ENCODE measurements around the gene ADGRD1. TPM values are rescaled to one million over a fixed set of nuclear protein-coding genes. Genes with fewer than 3 reads are reported as not detected.

The ADGRD1 gene
- total and polyA plus RNA-seq, 2 of the 8 experiments (the other 6 are each of a cell fraction or from before 2014, with no cell fraction given): 0.36 to 0.48 TPM

- H2BK15ac ChIP-seq (ENCODE audit: low read length): no peak overlapping the region
- no peak overlapping the region for H3K4ac ChIP-seq (replicated peaks; ENCODE audit: insufficient read length, low read depth, low read length)
- no peak overlapping the region for H2BK12ac ChIP-seq (ENCODE audit: low read depth, low read length)
- H2AK5ac ChIP-seq (ENCODE audit: low read depth, low read length): no peak overlapping the region
- no peaks in the 10 kb centered on the region for H3K79me2 ChIP-seq (ENCODE audit: control insufficient read depth in 1 of 2, insufficient read depth in 2 of 2, low read length in 2 of 2)
- no peaks in the 10 kb centered on the region for H3K79me1 ChIP-seq (ENCODE audit: low read depth, low read length)
- ChIA-PET POLR2A (ENCODE audit: partially characterized antibody) (no interaction called here), CTCF (ENCODE audit: partially characterized antibody) (interaction anchor here (1.7 kb wide), 1 partner anchor 79 kb away, joined by 5 read pairs; no protein-coding TSS in a partner anchor)
- no peak overlapping the region for H2BK120ac ChIP-seq (replicated peaks; ENCODE audit: low read depth, low read length)
- H3K23ac ChIP-seq (ENCODE audit: insufficient read length): no peak overlapping the region
- no peaks in the 10 kb centered on the region for H3K9me3 ChIP-seq (ENCODE audit: insufficient read depth in 2 of 2, low read depth in 1 of 2, low read length in 1 of 2)
- no peak overlapping the region for H3K4me2 ChIP-seq (ENCODE audit: insufficient read depth in 1 of 2, low read depth in 2 of 2, low read length in 2 of 2)
- no peaks in the 10 kb centered on the region for H3K27me3 ChIP-seq (replicated peaks in 1 of 4; ENCODE audit: control insufficient read depth in 3 of 4, extremely low read depth in 1 of 4, insufficient read depth in 3 of 4, low read length in 3 of 4)
- H4K8ac ChIP-seq (ENCODE audit: extremely low read depth, insufficient read depth, low read length): no peak overlapping the region
- no peaks in the 10 kb centered on the region for H4K20me1 ChIP-seq (replicated peaks in 1 of 2; ENCODE audit: control insufficient read depth in 1 of 2, insufficient read depth in 2 of 2, low read length in 2 of 2)
- no peak overlapping the region for H4K5ac ChIP-seq (ENCODE audit: insufficient read length, low read depth, low read length)
- 86% methylated on average over 6 of the region's 6 CpGs; no CpG with 5 or more reads in 1 of the 2 experiments for WGBS, 2 experiments (ENCODE audit: extremely low coverage in 1 of 2, insufficient coverage in 1 of 2, insufficient read length in 1 of 2, insufficient replicate concordance in 2 of 2, low coverage in 1 of 2, low lambda C conversion rate in 2 of 2, missing lambda C conversion rate in 1 of 2)
- no peaks in the 10 kb centered on the region for H3K4me1 ChIP-seq (replicated peaks in 1 of 4; ENCODE audit: control insufficient read depth in 3 of 4, insufficient read depth in 4 of 4, low read length in 3 of 4)
- no peak overlapping the region for H3K56ac ChIP-seq (replicated peaks; ENCODE audit: insufficient read length, low read depth, low read length)
- H4K91ac ChIP-seq (replicated peaks; ENCODE audit: insufficient read length, low read length): no peak overlapping the region
- no peak overlapping the region for H3K14ac ChIP-seq (ENCODE audit: insufficient read length)
- no peak overlapping the region for H3K4me3 ChIP-seq (ENCODE audit: extremely low read depth in 1 of 4, insufficient read depth in 2 of 4, low read depth in 3 of 4, low read length in 4 of 4)
- H3K23me2 ChIP-seq (ENCODE audit: low read depth, low read length): no peaks in the 10 kb centered on the region
- FAIRE-seq (no peak), DNase-seq (ENCODE audit: low read depth in 1 of 2, low spot score in 2 of 2) (no peak)
- no peak overlapping the region for H3K18ac ChIP-seq (ENCODE audit: extremely low read depth, low read length)
- H3K27ac ChIP-seq (ENCODE audit: low read depth, low read length): no peak overlapping the region
- no peak overlapping the region for H2BK5ac ChIP-seq (ENCODE audit: low read depth, low read length)
- H3K9ac ChIP-seq (replicated peaks in 1 of 4; ENCODE audit: extremely low read depth in 1 of 4, low read depth in 3 of 4, low read length in 3 of 4): no peak overlapping the region
- no peak overlapping the region for H2AFZ ChIP-seq (ENCODE audit: low read length)
- no peaks in the 10 kb centered on the region for H3K36me3 ChIP-seq (ENCODE audit: control insufficient read depth in 2 of 4, insufficient read depth in 4 of 4, low read length in 3 of 4)
- H2BK20ac ChIP-seq (ENCODE audit: low read length): no peak overlapping the region
- TF ChIP-seq KDM4A (IDR thresholded peaks at IDR 0.05; ENCODE audit: low read depth, low read length, severe bottlenecking): no peak
- TF ChIP-seq GABPA (IDR thresholded peaks at IDR 0.05; ENCODE audit: borderline replicate concordance, insufficient read depth, low read length): no peak
- no peak for TF ChIP-seq JUN (IDR thresholded peaks at IDR 0.05; ENCODE audit: low read depth, low read length)
- no peak for TF ChIP-seq SIRT6 (IDR thresholded peaks at IDR 0.05; ENCODE audit: low read length)
- TF ChIP-seq SAP30 (IDR thresholded peaks at IDR 0.05; ENCODE audit: insufficient read depth, insufficient replicate concordance, low read length): no peak
Observed at GRCh38 chr12:131053567-131053966, 99.9 kb downstream of the ADGRD1 start.

Measured in H1 (cell line).